K562 (cell line): ENCODE measurements around the gene LY6G5B. TPM values are rescaled to one million over a fixed set of nuclear protein-coding genes. Genes with fewer than 3 reads are reported as not detected.

ENCODE experiments used
- ATF1 ChIP-seq, 2 experiments: fragments of 450-650 bp in 1 of 2; IDR thresholded peaks; 2 replicates each; pipeline ENCODE4 v1.6.1; 2016; ENCODE audit warnings: missing compliant biosample characterization in 1 of 2, missing genetic modification characterization in 1 of 2
- CBFA2T2 ChIP-seq: fragments of 450-650 bp; conservative IDR thresholded peaks from 2 replicates; pipeline ENCODE4 v1.6.1; 2017; ENCODE audit warnings: mild to moderate bottlenecking
- EHMT2 ChIP-seq: fragments of 450-650 bp; IDR thresholded peaks from 2 replicates; pipeline ENCODE4 v1.6.1; 2018; ENCODE audit warnings: antibody characterized with exemption
- HDAC1 ChIP-seq, 2 experiments: fragments of 450-650 bp; IDR thresholded peaks; 2 replicates each; pipeline ENCODE4 v1.6.1; 2016 to 2017; ENCODE audit warnings: inconsistent platforms in 1 of 2, mild to moderate bottlenecking in 1 of 2, moderate library complexity in 1 of 2
- HNRNPL ChIP-seq: fragments of 200-400 bp; formaldehyde crosslinking; IDR thresholded peaks from 2 replicates; pipeline ENCODE4 v1.6.1; 2017; ENCODE audit warnings: low read depth, mild to moderate bottlenecking, low read length
- MED1 ChIP-seq: sonication (generic); formaldehyde crosslinking; IDR thresholded peaks from 2 replicates; pipeline ENCODE4 v1.8.1; 2023; ENCODE audit warnings: missing genetic modification reagents, borderline replicate concordance
- NRF1 ChIP-seq, 2 experiments: fragments of 450-650 bp; IDR thresholded peaks in 1 of 2; conservative IDR thresholded peaks in 1 of 2; 2 replicates each; pipeline ENCODE4 v1.6.1; 2014; ENCODE audit warnings: mild to moderate bottlenecking in 2 of 2
- POLR2G ChIP-seq: fragments of 200-400 bp; formaldehyde crosslinking; IDR thresholded peaks from 2 replicates; pipeline ENCODE4 v1.6.1; 2017; ENCODE audit warnings: low read depth, mild to moderate bottlenecking, antibody characterized with exemption, low read length, moderate library complexity
- RBFOX2 ChIP-seq: fragments of 200-400 bp; formaldehyde crosslinking; IDR thresholded peaks from 2 replicates; pipeline ENCODE4 v1.6.1; 2017; ENCODE audit warnings: low read depth, mild to moderate bottlenecking, low read length, moderate library complexity
- SAFB ChIP-seq: fragments of 200-400 bp; formaldehyde crosslinking; IDR thresholded peaks from 2 replicates; pipeline ENCODE4 v1.6.1; 2017; ENCODE audit warnings: low read depth, low read length, borderline replicate concordance
- SP2 ChIP-seq: IDR thresholded peaks from 2 replicates; pipeline ENCODE4 v1.6.1; 2011; ENCODE audit warnings: mild to moderate bottlenecking, low read depth, low read length, moderate library complexity; ENCODE audit not compliant: poor library complexity, severe bottlenecking; ENCODE audit errors: extremely low read depth
- TAF15 ChIP-seq: fragments of 200-400 bp; formaldehyde crosslinking; IDR thresholded peaks from 2 replicates; pipeline ENCODE4 v1.6.1; 2017; ENCODE audit warnings: mild to moderate bottlenecking, low read depth, low read length, moderate library complexity
- TCFL5 ChIP-seq: fragments of 250-450 bp; sonication (Bioruptor Pico); conservative IDR thresholded peaks from 2 replicates; pipeline ENCODE4 v1.6.1; 2021; ENCODE audit warnings: mild to moderate bottlenecking, moderate library complexity, matching md5 sums
- THAP12 ChIP-seq: fragments of 250-450 bp; sonication (Bioruptor Pico); IDR thresholded peaks from 2 replicates; pipeline ENCODE4 v1.9.0; 2021; ENCODE audit warnings: mild to moderate bottlenecking, inconsistent platforms
- ZBTB17 ChIP-seq: fragments of 450-650 bp; formaldehyde crosslinking; IDR thresholded peaks from 2 replicates; pipeline ENCODE4 v1.4.0; 2020; ENCODE audit warnings: mild to moderate bottlenecking
- polyA plus RNA-seq, 8 experiments: library from polyadenylated mRNA; depleted of rRNA in 4 of 8; stranded (reverse) in 5 of 8; unstranded in 3 of 8; fragments of >200 nt; fragmentation: Nextera tagmentation in 2 of 8; fragmentation: Illumina TruSeq in 1 of 8; extraction: Ambion mirVana in 2 of 8; extraction: Trizol in 1 of 8; gene quantifications; 2 replicates each; pipeline versions ENCODE4 v1.2.1 to v1.2.3, GENCODE V29; 2011 to 2014; ENCODE audit warnings: inconsistent platforms in 1 of 8, missing spikeins in 1 of 8
- total RNA-seq, 7 experiments: library from RNA; depleted of rRNA in 6 of 7; stranded (reverse); fragments of >200 nt in 6 of 7; fragmentation: Illumina TruSeq in 2 of 7; extraction: Trizol in 2 of 7; gene quantifications; 2 replicates each; pipeline versions ENCODE4 v1.2.1 to v1.2.3, GENCODE V29; 2011 to 2021; ENCODE audit warnings: low replicate concordance in 1 of 7
- TF ChIP-seq, protein P1 (sequence below): fragments of 150-350 bp; IDR thresholded peaks from 2 replicates; pipeline ENCODE4 v1.6.1; 2014; ENCODE audit warnings: low read depth, mild to moderate bottlenecking, low read length, borderline replicate concordance
- TF ChIP-seq, protein P2 (sequence below): sonication (generic); formaldehyde crosslinking; IDR thresholded peaks from 2 replicates; pipeline ENCODE4 v1.8.1; 2023; ENCODE audit warnings: mild to moderate bottlenecking, missing genetic modification reagents, moderate library complexity
- TF ChIP-seq, protein P3 (sequence below): sonication (generic); formaldehyde crosslinking; IDR thresholded peaks from 2 replicates; pipeline ENCODE4 v1.8.1; 2023; ENCODE audit warnings: mild to moderate bottlenecking, missing genetic modification reagents

LY6G5B gene
- total and polyA plus RNA-seq, 9 of the 15 experiments (the other 6 are each of a cell fraction or from before 2014, with no cell fraction given): 6.0 to 27.0 (median 7.5) TPM

DNA sequence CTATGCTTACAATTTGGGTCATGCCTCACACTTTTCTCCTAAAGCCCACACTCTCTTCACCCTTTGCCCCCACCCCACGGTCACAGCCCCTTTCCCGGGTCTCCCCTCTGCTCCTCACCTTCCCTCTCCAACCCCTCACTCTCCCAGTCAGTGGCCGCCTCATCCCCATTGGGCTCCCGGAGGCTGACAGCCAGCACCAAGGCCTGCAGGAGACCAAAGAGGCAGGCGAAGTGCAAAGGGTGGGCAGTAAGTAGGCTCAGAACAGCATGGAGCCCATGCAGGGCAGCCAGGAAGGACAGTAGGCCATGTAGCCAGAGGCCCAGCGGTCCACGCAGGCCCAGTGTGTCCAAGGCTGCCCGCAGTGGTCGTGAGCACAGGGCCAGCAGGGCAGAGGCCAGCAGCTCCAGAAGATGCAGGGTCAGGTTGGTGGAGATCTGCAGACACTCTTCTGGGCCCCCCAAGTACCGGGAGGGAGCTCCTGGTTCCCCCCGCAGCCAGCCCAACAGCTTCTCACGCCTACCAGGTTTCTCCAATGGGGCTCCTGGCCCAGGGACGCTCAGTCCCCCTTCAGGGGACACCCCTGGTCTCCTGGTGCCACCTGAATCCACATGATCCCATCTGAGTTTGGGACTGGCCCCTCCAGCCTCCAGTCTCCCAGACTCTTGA is 10.7 kb upstream of the LY6G5B start (continued):
- TF ChIP-seq, protein P1, sequence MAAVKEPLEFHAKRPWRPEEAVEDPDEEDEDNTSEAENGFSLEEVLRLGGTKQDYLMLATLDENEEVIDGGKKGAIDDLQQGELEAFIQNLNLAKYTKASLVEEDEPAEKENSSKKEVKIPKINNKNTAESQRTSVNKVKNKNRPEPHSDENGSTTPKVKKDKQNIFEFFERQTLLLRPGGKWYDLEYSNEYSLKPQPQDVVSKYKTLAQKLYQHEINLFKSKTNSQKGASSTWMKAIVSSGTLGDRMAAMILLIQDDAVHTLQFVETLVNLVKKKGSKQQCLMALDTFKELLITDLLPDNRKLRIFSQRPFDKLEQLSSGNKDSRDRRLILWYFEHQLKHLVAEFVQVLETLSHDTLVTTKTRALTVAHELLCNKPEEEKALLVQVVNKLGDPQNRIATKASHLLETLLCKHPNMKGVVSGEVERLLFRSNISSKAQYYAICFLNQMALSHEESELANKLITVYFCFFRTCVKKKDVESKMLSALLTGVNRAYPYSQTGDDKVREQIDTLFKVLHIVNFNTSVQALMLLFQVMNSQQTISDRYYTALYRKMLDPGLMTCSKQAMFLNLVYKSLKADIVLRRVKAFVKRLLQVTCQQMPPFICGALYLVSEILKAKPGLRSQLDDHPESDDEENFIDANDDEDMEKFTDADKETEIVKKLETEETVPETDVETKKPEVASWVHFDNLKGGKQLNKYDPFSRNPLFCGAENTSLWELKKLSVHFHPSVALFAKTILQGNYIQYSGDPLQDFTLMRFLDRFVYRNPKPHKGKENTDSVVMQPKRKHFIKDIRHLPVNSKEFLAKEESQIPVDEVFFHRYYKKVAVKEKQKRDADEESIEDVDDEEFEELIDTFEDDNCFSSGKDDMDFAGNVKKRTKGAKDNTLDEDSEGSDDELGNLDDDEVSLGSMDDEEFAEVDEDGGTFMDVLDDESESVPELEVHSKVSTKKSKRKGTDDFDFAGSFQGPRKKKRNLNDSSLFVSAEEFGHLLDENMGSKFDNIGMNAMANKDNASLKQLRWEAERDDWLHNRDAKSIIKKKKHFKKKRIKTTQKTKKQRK: no peak
- TF ChIP-seq, protein P2, sequence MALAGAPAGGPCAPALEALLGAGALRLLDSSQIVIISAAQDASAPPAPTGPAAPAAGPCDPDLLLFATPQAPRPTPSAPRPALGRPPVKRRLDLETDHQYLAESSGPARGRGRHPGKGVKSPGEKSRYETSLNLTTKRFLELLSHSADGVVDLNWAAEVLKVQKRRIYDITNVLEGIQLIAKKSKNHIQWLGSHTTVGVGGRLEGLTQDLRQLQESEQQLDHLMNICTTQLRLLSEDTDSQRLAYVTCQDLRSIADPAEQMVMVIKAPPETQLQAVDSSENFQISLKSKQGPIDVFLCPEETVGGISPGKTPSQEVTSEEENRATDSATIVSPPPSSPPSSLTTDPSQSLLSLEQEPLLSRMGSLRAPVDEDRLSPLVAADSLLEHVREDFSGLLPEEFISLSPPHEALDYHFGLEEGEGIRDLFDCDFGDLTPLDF (CRISPR knock-in tag): 0 out of 2 replicates have a peak, but pooled peaks have one; percentile 25
- TF ChIP-seq, protein P3, sequence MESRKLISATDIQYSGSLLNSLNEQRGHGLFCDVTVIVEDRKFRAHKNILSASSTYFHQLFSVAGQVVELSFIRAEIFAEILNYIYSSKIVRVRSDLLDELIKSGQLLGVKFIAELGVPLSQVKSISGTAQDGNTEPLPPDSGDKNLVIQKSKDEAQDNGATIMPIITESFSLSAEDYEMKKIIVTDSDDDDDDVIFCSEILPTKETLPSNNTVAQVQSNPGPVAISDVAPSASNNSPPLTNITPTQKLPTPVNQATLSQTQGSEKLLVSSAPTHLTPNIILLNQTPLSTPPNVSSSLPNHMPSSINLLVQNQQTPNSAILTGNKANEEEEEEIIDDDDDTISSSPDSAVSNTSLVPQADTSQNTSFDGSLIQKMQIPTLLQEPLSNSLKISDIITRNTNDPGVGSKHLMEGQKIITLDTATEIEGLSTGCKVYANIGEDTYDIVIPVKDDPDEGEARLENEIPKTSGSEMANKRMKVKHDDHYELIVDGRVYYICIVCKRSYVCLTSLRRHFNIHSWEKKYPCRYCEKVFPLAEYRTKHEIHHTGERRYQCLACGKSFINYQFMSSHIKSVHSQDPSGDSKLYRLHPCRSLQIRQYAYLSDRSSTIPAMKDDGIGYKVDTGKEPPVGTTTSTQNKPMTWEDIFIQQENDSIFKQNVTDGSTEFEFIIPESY (CRISPR knock-in tag): 0 out of 2 replicates have a peak, but pooled peaks have one; percentile 2
- TF ChIP-seq POLR2G: peak; percentile 86
- TF ChIP-seq EHMT2: peak; percentile 12; the same call in 1 of the 2 replicates
- no peak for TF ChIP-seq ZBTB17 (CRISPR knock-in tag)
- TF ChIP-seq SP2: no peak
- no peak for TF ChIP-seq SAFB
- TF ChIP-seq THAP12: peak; percentile 69; the same call in 1 of the 2 replicates
- TF ChIP-seq TCFL5 (CRISPR knock-in tag): no peak
- TF ChIP-seq TAF15: peak; percentile 79; the same call in 1 of the 2 replicates
- TF ChIP-seq RBFOX2: peak; percentile 67
- TF ChIP-seq HDAC1 (IDR thresholded peaks at IDR 0.05): peak in 1 of 2 experiments; percentile 11; a peak in 1 of 4 replicates
- TF ChIP-seq NRF1 (conservative IDR thresholded peaks at IDR 0.05 in 1 of 2, IDR thresholded peaks at IDR 0.05 in 1 of 2): peak in 1 of 2 experiments; percentile 29; a peak in 2 of 4 replicates
- TF ChIP-seq HNRNPL: no peak
- TF ChIP-seq ATF1 (CRISPR knock-in tag; IDR thresholded peaks at IDR 0.05): no peak
- TF ChIP-seq ATF1 (tag; IDR thresholded peaks at IDR 0.05): no peak
- TF ChIP-seq MED1 (CRISPR knock-in tag): no peak
- TF ChIP-seq CBFA2T2: no peak
